Stimulated activated naive CD8-positive, alpha-beta T cell treated with anti-CD3 and anti-CD28 coated beads, Interleukin-15, Interleukin-2, amounts not matched to agents 100 ng/mL and 50 ng/mL, for 24 hours (primary cell): ENCODE measurements around the gene MOV10L1.
A peak's percentile ranks its signal among the peaks of the same experiment; 100 is the strongest.

ENCODE experiments used
- H3K27ac Mint-ChIP-seq: one replicate; pipeline ENCODE4 v1.8.0; 2021; ENCODE audit warnings: mild to moderate bottlenecking, mixed read lengths
- H3K27me3 Mint-ChIP-seq: one replicate; pipeline ENCODE4 v1.8.0; 2021; ENCODE audit warnings: mixed read lengths
- H3K36me3 Mint-ChIP-seq: one replicate; pipeline ENCODE4 v1.8.0; 2021; ENCODE audit warnings: low read depth, mixed read lengths
- H3K4me1 Mint-ChIP-seq: one replicate; pipeline ENCODE4 v1.8.0; 2021; ENCODE audit warnings: low read depth, mixed read lengths
- H3K4me3 Mint-ChIP-seq: one replicate; pipeline ENCODE4 v1.8.0; 2021; ENCODE audit warnings: mild to moderate bottlenecking, mixed read lengths
- H3K9me3 Mint-ChIP-seq: one replicate; pipeline ENCODE4 v1.8.0; 2021; ENCODE audit warnings: mixed read lengths

Gene MOV10L1

GRCh38 chr22:50205781-50206569 is 116.2 kb downstream of the MOV10L1 start:
- no peak overlapping the region for H3K27ac Mint-ChIP-seq
- H3K27me3 Mint-ChIP-seq = no peaks in the 10 kb centered on the region
- peaks cover 38% of the 10 kb centered on the region for H3K4me1 Mint-ChIP-seq
- no peak overlapping the region for H3K4me3 Mint-ChIP-seq
- peaks cover 25% of the 10 kb centered on the region for H3K36me3 Mint-ChIP-seq
- no peaks in the 10 kb centered on the region for H3K9me3 Mint-ChIP-seq

- no peaks in the 10 kb centered on the region for H3K9me3 Mint-ChIP-seq
- no peak overlapping the region for H3K4me3 Mint-ChIP-seq
- H3K27ac Mint-ChIP-seq = no peak overlapping the region
- peaks cover 42% of the 10 kb centered on the region for H3K4me1 Mint-ChIP-seq
- no peaks in the 10 kb centered on the region for H3K27me3 Mint-ChIP-seq
- peaks cover 29% of the 10 kb centered on the region for H3K36me3 Mint-ChIP-seq
Observed at GRCh38 chr22:50206599-50206998, 116.8 kb downstream of the MOV10L1 start.

- H3K9me3 Mint-ChIP-seq = no peaks in the 10 kb centered on the region
- no peak overlapping the region for H3K4me3 Mint-ChIP-seq
- peaks cover 34% of the 10 kb centered on the region for H3K4me1 Mint-ChIP-seq
- H3K27ac Mint-ChIP-seq = no peak overlapping the region
- H3K36me3 Mint-ChIP-seq = peaks cover 36% of the 10 kb centered on the region
- H3K27me3 Mint-ChIP-seq = no peaks in the 10 kb centered on the region
Observed at GRCh38 chr22:50207383-50208140, 117.8 kb downstream of the MOV10L1 start.

GRCh38 chr22:50208430-50208938 is 118.7 kb downstream of the MOV10L1 start:
- no peaks in the 10 kb centered on the region for H3K9me3 Mint-ChIP-seq
- H3K27me3 Mint-ChIP-seq = no peaks in the 10 kb centered on the region
- H3K36me3 Mint-ChIP-seq = peaks cover 37% of the 10 kb centered on the region
- no peak overlapping the region for H3K4me3 Mint-ChIP-seq
- H3K27ac Mint-ChIP-seq = no peak overlapping the region
- H3K4me1 Mint-ChIP-seq = peaks cover 28% of the 10 kb centered on the region

GRCh38 chr22:50208939-50209892 is 119.4 kb downstream of the MOV10L1 start:
- no peaks in the 10 kb centered on the region for H3K9me3 Mint-ChIP-seq
- H3K4me3 Mint-ChIP-seq = no peak overlapping the region
- H3K4me1 Mint-ChIP-seq = peaks cover 26% of the 10 kb centered on the region
- no peaks in the 10 kb centered on the region for H3K27me3 Mint-ChIP-seq
- peaks cover 37% of the 10 kb centered on the region for H3K36me3 Mint-ChIP-seq
- peak overlapping the region; percentile 80 for H3K27ac Mint-ChIP-seq

- no peaks in the 10 kb centered on the region for H3K27me3 Mint-ChIP-seq
- H3K36me3 Mint-ChIP-seq = peaks cover 36% of the 10 kb centered on the region
- peaks cover 21% of the 10 kb centered on the region for H3K4me1 Mint-ChIP-seq
- peak overlapping the region; percentile 80 for H3K27ac Mint-ChIP-seq
- no peak overlapping the region for H3K4me3 Mint-ChIP-seq
- no peaks in the 10 kb centered on the region for H3K9me3 Mint-ChIP-seq
Observed at GRCh38 chr22:50209893-50210292, 120.1 kb downstream of the MOV10L1 start.

- peaks cover 20% of the 10 kb centered on the region for H3K4me1 Mint-ChIP-seq
- H3K36me3 Mint-ChIP-seq = peaks cover 34% of the 10 kb centered on the region
- no peaks in the 10 kb centered on the region for H3K27me3 Mint-ChIP-seq
- no peak overlapping the region for H3K4me3 Mint-ChIP-seq
- H3K27ac Mint-ChIP-seq = no peak overlapping the region
- no peaks in the 10 kb centered on the region for H3K9me3 Mint-ChIP-seq
Observed at GRCh38 chr22:50210378-50211139, 120.8 kb downstream of the MOV10L1 start.

- H3K4me3 Mint-ChIP-seq = no peak overlapping the region
- H3K4me1 Mint-ChIP-seq = peaks cover 20% of the 10 kb centered on the region
- no peaks in the 10 kb centered on the region for H3K9me3 Mint-ChIP-seq
- H3K27ac Mint-ChIP-seq = no peak overlapping the region
- H3K27me3 Mint-ChIP-seq = no peaks in the 10 kb centered on the region
- peaks cover 34% of the 10 kb centered on the region for H3K36me3 Mint-ChIP-seq
Observed at GRCh38 chr22:50211147-50211546, 121.3 kb downstream of the MOV10L1 start.
